Measurements from ENCODE around the gene ATP5MC2.
A peak's percentile ranks its signal among the peaks of the same experiment; 100 is the strongest.

ATP5MC2 gene

DNA sequence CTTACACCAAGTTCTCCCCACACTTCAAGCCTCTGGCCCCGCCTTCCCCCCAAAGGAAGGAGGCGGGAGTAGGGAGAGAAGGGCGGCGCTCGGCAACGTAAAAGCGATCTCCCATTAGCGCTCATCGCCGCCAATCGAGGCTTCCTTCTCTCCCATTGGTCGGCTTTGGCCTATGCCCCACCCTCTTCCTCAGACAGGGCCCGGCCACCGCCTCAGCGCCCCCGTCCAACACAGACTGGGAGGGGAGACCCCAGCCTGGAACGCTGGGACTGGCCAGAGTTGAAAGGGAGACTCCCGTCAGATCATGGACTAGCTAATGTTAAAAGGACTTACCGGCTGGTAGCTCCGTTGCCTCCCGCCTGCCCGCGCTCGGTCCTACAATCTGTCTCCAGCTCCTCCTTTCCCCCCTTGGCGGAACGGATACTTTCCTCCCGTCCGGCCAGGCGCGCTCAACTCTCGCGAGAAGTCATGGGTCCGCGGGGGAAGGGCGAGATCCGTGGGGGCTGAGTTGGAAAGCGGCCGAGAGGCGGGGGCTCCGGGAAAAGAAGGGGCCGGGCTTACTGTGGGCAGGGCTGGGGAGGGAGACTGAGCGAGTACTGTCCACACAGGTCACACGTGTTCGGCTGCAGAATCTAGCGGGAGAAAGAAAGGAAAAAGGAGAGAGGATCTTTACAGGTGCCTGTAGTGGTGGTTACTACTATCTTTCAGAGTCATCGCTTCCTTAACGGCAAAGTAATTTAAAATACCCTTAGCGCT, 49.8 kb downstream of the ATP5MC2 start, which contains the start of gene ATF7:
TSS of gene ATF7 (minus strand) at position 437 of the 756 bp plus-strand sequence. CDS start 25,382 bp downstream, outside the sequence.
- ChIA-PET CTCF (interaction anchor here (1.0 kb wide), 1 partner anchor 36 kb away, joined by 3 read pairs; no protein-coding TSS in a partner anchor), POLR2A (interaction anchor here (0.6 to 6.6 kb wide), 7 partner anchors 13 to 281 kb away, joined by 3 to 71 read pairs (median 3); partner anchors contain the start of gene ATP5MC2)
- DNase-seq (ENCODE audit: extremely low spot score): peak; percentile 96
- TF ChIP-seq SP1 (IDR thresholded peaks at IDR 0.05) (peak; percentile 90), HDGF (IDR thresholded peaks at IDR 0.05; ENCODE audit: borderline replicate concordance) (0 out of 2 replicates have a peak, but pooled peaks have one; percentile 51), ZNF384 (IDR thresholded peaks at IDR 0.05) (no peak), TARDBP (IDR thresholded peaks at IDR 0.05) (no peak), ELF4 (IDR thresholded peaks at IDR 0.05) (no peak; the same call in 1 of the 2 replicates), BHLHE40 (IDR thresholded peaks at IDR 0.05; ENCODE audit: borderline replicate concordance) (peak; percentile 85), L3MBTL2 (conservative IDR thresholded peaks at IDR 0.05) (peak; percentile 69), FOXM1 (IDR thresholded peaks at IDR 0.05; ENCODE audit: borderline replicate concordance) (peak; percentile 92), LEF1 (IDR thresholded peaks at IDR 0.05; ENCODE audit: borderline replicate concordance) (0 out of 2 replicates have a peak, but pooled peaks have one; percentile 46)
- TF ChIP-seq, protein P1, sequence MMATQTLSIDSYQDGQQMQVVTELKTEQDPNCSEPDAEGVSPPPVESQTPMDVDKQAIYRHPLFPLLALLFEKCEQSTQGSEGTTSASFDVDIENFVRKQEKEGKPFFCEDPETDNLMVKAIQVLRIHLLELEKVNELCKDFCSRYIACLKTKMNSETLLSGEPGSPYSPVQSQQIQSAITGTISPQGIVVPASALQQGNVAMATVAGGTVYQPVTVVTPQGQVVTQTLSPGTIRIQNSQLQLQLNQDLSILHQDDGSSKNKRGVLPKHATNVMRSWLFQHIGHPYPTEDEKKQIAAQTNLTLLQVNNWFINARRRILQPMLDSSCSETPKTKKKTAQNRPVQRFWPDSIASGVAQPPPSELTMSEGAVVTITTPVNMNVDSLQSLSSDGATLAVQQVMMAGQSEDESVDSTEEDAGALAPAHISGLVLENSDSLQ (IDR thresholded peaks at IDR 0.05): peak; percentile 99

DNA sequence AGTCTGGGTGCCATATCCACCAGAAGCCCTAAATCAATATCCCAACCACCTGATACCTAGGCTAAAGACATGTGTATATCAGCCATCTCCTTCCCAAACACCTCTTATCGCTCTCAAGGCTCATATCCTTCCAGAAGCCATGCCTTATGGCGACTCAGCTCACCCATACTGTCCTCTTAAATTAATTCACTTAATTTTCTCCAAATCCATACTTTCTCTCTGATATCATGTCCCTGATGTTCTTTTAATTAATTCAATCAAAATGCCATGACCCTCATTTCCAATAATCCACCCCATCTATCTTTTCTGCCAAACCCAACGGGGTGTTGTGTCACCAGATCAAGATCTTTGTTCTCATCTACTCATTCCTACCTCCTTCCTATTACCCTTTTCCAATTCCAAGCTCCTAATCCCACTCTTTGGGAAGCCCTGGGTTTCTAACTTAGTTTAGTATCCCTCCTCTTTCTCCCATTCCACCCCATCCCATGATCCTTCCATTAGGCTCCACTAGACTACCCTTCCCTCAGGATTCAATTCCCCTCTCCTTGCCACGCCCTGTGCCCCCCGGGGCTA, 50.4 kb downstream of the ATP5MC2 start:
- ChIA-PET POLR2A (interaction anchor here (0.6 to 6.6 kb wide), 7 partner anchors 12 to 280 kb away, joined by 3 to 71 read pairs (median 3); partner anchors contain the start of gene ATP5MC2), CTCF (interaction anchor here (1.0 kb wide), 1 partner anchor 37 kb away, joined by 3 read pairs; no protein-coding TSS in a partner anchor)
- TF ChIP-seq ELF4 (IDR thresholded peaks at IDR 0.05) (no peak), LEF1 (IDR thresholded peaks at IDR 0.05; ENCODE audit: borderline replicate concordance) (no peak), NFRKB (IDR thresholded peaks at IDR 0.05) (no peak), FOXK2 (IDR thresholded peaks at IDR 0.05) (no peak), SUZ12 (IDR thresholded peaks at IDR 0.05) (no peak), FOXA1 (IDR thresholded peaks at IDR 0.05) (no peak), L3MBTL2 (conservative IDR thresholded peaks at IDR 0.05) (no peak), SP1 (IDR thresholded peaks at IDR 0.05) (no peak), HDGF (IDR thresholded peaks at IDR 0.05; ENCODE audit: borderline replicate concordance) (no peak), CTBP1 (IDR thresholded peaks at IDR 0.05; ENCODE audit: borderline replicate concordance) (no peak), BHLHE40 (IDR thresholded peaks at IDR 0.05; ENCODE audit: borderline replicate concordance) (no peak), FOXM1 (IDR thresholded peaks at IDR 0.05; ENCODE audit: borderline replicate concordance) (no peak), ZNF384 (IDR thresholded peaks at IDR 0.05) (no peak), TARDBP (IDR thresholded peaks at IDR 0.05) (no peak), ARNT (IDR thresholded peaks at IDR 0.05) (no peak)
- TF ChIP-seq, protein P1 (IDR thresholded peaks at IDR 0.05): no peak
- no peak for DNase-seq (ENCODE audit: extremely low spot score)

DNA sequence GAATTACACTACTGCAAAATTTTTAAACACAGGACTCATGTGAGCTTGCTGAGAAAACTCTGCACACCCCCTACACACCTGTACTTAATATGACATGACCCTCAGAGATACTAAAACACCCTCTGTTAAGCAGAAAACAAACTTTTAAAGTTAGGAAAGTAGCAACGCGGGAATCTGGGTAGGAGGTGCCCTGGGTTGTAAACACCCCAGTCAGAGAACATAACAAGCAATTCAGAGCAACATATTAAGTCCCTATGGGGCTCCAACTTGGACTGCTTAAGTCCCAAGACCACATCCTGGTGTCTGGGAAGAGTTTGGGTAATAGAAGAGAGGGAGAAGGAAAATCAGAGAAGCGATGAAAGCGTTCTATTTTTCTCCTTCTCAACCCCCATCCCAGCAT, 50.9 kb downstream of the ATP5MC2 start:
- CTCF ChIA-PET: no interaction called here
- POLR2A ChIA-PET: interaction anchor here (0.8 to 6.6 kb wide), 3 partner anchors 51 to 245 kb away, joined by 3 to 71 read pairs (median 4); partner anchors contain the start of genes ATP5MC2 and SP1
- TF ChIP-seq HDGF (IDR thresholded peaks at IDR 0.05; ENCODE audit: borderline replicate concordance): no peak
- no peak for TF ChIP-seq L3MBTL2 (conservative IDR thresholded peaks at IDR 0.05)
- TF ChIP-seq, protein P1 (IDR thresholded peaks at IDR 0.05): no peak
- no peak for TF ChIP-seq ARNT (IDR thresholded peaks at IDR 0.05)
- no peak for TF ChIP-seq NFRKB (IDR thresholded peaks at IDR 0.05)
- no peak for TF ChIP-seq ELF4 (IDR thresholded peaks at IDR 0.05)
- no peak for TF ChIP-seq FOXK2 (IDR thresholded peaks at IDR 0.05)
- TF ChIP-seq CTBP1 (IDR thresholded peaks at IDR 0.05; ENCODE audit: borderline replicate concordance): no peak
- TF ChIP-seq SUZ12 (IDR thresholded peaks at IDR 0.05): no peak
- no peak for DNase-seq (ENCODE audit: extremely low spot score)

DNA sequence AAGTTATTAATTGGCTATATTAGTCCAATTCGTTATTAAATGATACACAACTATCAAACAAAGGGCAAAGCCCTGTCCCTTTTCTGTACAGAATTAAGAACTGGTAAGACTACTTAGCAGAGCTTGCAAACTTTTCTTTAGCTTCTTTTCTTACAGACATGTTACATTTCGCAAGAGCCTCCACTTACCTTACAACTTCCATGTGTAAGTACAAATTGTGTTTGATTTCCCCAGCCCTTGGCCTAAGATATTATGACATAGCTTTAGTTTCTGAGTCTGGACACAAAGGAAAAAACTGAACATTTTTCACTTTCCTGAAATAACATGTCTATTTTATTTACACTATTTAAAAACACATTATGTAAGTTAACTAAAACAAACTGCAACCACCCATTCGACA, 51.4 kb downstream of the ATP5MC2 start:
- CTCF ChIA-PET: interaction anchor here (0.6 kb wide), 1 partner anchor 542 kb away, joined by 3 read pairs; no protein-coding TSS in a partner anchor
- DNase-seq (ENCODE audit: extremely low spot score): no peak
- POLR2A ChIA-PET: interaction anchor here (0.6 to 6.6 kb wide), 4 partner anchors 52 to 245 kb away, joined by 3 to 71 read pairs (median 4); partner anchors contain the start of genes ATP5MC2 and SP1
- TF ChIP-seq ARNT (IDR thresholded peaks at IDR 0.05) (no peak), NFRKB (IDR thresholded peaks at IDR 0.05) (no peak), ZNF384 (IDR thresholded peaks at IDR 0.05) (no peak), ELF4 (IDR thresholded peaks at IDR 0.05) (no peak), FOXM1 (IDR thresholded peaks at IDR 0.05; ENCODE audit: borderline replicate concordance) (no peak), TARDBP (IDR thresholded peaks at IDR 0.05) (no peak), SUZ12 (IDR thresholded peaks at IDR 0.05) (no peak), LEF1 (IDR thresholded peaks at IDR 0.05; ENCODE audit: borderline replicate concordance) (no peak), BHLHE40 (IDR thresholded peaks at IDR 0.05; ENCODE audit: borderline replicate concordance) (no peak)
- TF ChIP-seq, protein P1 (IDR thresholded peaks at IDR 0.05): no peak
